ENCODE data around the gene DNAH7.
"Not testable (repeated sequence)": the region's sequence is repeated elsewhere in the genome, so short reads cannot be mapped to it uniquely, and the experiment has no call there.

Gene DNAH7

GRCh38 chr2:195721042-195721441 lies 347.6 kb downstream of the DNAH7 start:
- no peak for DNase-seq (ENCODE audit: low spot score)

- no peak for DNase-seq (ENCODE audit: low spot score)
Observed at GRCh38 chr2:195716466-195716865, 352.2 kb downstream of the DNAH7 start.

DNA sequence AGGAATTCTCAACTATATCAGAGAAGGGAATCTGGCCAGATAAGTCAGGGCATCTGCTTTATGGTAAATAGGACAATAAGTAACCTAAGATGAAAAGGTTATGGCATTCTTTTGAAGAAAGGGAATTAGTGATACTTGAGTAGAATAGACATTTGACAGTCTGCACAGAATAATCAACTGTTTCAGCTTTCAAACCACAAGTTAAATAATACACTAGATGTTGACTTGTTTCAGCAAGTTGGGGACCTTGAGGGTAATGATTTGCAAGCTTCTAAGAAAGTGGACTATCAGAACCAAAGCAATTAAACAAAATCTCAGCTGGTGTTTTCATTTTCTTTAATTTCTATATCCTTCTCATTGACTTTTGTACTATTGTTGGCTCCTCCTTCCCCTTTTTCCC lies 357.2 kb downstream of the DNAH7 start:
- DNase-seq (ENCODE audit: low spot score) = no peak

DNA sequence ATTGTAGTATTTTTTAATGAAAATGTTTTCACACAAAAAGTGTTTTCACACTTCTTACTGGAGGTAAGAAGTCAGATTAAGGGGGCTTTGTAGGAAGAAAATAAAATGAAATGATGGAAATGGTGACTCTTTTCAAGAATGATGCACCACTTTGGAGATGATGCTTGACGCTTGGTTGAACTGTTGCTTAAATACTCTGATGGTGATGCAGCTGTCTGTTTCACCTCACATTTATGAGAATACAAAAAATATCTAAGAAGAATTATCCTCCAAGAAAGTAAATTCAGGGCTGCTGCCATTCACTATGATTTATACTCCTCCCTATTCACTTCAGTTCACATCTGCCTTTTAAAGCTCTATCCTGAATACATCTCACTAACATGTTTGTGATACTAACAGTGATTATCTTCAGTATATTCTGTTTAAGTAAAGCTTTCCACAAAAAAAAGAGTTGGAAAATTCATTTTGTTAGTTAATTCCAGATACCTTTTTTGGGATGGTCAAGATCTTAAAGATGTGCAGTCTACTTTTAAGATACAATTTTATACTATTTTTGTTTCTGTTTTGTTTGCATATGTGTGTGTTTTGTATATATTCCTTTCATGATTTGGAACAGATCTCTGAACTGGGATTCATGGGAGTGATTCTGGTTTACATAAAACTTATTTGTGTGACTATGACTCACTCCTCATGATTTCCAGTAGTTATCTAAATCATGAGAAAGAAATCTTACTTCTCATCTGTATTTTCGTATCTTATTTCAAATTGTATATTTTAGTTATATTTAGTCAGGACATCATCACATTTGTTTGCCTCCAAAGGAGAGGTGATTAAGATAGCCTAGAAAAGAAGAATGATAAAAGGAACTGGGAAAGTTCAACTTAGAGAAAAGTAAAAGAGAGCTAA lies 358.5 kb downstream of the DNAH7 start:
- no peak for DNase-seq (ENCODE audit: low spot score)

DNA sequence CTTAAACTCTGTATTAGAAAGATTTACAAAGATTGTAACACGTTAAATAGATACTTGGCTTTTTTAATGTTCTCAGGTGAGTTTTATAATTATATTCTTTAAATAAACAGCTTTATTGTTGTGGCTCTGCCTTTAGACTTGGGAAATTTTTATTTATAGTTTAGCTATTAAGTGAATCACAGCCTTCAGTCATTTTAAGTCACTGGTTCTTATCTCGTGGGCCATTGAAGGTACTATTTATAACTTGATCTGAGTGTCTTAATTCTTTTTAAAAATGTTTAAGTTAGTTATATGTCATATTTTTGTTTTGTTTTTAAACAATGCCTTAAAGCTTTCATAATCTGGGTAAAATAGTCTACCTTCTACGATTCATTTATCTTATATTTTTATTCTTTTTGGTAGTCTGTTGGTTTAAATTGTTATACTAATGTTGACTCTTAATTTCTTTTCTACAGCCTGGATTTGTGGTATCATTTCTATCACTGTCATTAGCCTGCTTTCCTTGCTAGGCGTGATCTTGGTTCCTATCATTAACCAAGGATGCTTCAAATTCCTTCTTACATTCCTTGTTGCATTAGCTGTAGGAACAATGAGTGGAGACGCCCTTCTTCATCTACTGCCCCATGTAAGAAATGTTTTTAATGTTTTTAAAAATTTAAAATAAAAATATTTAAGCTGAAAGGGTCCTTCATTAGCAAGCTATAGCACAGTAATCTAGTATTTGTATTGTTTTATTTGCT lies 362.3 kb downstream of the DNAH7 start:
- no peak for DNase-seq (ENCODE audit: low spot score)

DNA sequence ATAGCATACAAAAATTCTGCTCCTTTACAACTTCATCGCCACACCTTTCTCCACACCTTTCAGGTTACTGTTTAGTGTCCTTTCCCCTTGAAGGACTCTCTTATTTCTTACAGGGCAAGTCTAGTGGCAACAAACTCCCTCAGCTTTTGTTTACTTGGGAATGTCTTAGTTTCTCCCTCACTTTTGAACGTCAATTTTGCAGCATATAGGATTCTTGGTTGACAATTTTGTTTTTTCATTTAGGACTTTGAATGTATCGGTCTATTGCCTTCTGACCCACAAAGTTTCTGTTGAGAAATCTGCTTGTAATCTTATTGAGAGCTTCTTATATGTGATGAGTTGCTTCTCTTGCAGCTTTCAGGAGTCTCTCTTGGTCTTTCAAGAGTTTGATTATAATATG lies 368.2 kb downstream of the DNAH7 start:
- no peak for DNase-seq (ENCODE audit: low spot score)

GRCh38 chr2:195697681-195698220 lies 370.9 kb downstream of the DNAH7 start:
- DNase-seq (ENCODE audit: low spot score) = no peak

DNA sequence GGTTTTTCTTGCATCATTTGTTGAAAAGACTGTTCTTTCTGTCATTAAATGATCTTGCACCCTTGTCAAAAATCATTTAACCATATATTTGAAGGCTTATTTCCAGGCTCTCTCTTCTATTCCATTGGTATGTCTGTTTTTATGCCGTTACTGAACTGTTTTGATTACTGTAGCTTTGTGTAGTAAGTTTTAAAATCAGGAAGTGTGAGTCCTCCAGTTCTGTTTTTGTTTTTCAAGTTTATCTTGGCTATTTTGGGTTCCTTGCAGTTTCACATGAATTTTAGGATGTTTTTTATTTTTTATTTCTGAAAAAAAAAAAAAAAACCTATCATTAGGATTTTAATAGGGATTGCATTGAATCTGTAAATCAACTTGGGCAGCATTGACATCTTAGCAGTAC lies 372.6 kb downstream of the DNAH7 start:
- DNase-seq (ENCODE audit: low spot score) = no peak

GRCh38 chr2:195695002-195695631 lies 373.5 kb downstream of the DNAH7 start:
- no peak for DNase-seq (ENCODE audit: low spot score)

DNA sequence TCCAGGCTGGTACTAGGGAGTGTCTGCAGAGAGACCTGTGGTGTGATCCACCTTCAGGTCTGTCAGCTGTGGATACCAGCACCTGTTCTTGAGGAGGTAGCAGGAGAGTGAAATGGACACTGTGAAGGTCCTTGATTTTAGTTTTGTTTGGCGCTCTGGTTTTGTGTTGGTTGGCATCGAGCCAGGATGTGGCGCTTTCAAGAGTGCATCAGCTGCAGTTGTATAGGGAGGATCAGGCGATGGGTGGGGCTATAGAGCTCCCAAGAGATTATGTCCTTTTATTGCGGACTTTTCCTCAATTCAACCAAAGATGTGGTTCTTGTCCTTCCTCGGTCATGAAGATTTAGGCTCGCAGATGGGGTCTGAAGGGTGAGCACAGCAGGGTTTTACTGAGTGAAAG lies 374.1 kb downstream of the DNAH7 start:
- no peak for DNase-seq (ENCODE audit: low spot score)

GRCh38 chr2:195692531-195692930 lies 376.1 kb downstream of the DNAH7 start:
- not testable (repeated sequence) for DNase-seq (ENCODE audit: low spot score)

All from CD4-positive, alpha-beta T cell treated with Interleukin-2 at 100 ng/mL for 4 hours (primary cell).